Right lobe of liver (tissue), 4 donors: Measurements from ENCODE around the gene ZBTB7B.

ENCODE experiments used
- CTCF ChIP-seq, 4 donors: fragments of 200-600 bp in 3 of 4; fragments of 450-650 bp in 1 of 4; IDR thresholded peaks; one replicate each; pipeline versions ENCODE4 v1.5.1 to v1.8.0; 2016 to 2022; ENCODE audit warnings: antibody characterized with exemption in 4 of 4, mild to moderate bottlenecking in 2 of 4
- POLR2A ChIP-seq: fragments of 450-650 bp; IDR thresholded peaks from one replicate; pipeline ENCODE4 v1.6.1; 2017; ENCODE audit warnings: antibody characterized with exemption, mild to moderate bottlenecking
- donor health status: DM: no; HTN: no; CAD: no.
- donor health status: DM: no; HTN: no; CAD: no.
- donor health status: DM: no; HTN: yes; CAD: no.

DNA sequence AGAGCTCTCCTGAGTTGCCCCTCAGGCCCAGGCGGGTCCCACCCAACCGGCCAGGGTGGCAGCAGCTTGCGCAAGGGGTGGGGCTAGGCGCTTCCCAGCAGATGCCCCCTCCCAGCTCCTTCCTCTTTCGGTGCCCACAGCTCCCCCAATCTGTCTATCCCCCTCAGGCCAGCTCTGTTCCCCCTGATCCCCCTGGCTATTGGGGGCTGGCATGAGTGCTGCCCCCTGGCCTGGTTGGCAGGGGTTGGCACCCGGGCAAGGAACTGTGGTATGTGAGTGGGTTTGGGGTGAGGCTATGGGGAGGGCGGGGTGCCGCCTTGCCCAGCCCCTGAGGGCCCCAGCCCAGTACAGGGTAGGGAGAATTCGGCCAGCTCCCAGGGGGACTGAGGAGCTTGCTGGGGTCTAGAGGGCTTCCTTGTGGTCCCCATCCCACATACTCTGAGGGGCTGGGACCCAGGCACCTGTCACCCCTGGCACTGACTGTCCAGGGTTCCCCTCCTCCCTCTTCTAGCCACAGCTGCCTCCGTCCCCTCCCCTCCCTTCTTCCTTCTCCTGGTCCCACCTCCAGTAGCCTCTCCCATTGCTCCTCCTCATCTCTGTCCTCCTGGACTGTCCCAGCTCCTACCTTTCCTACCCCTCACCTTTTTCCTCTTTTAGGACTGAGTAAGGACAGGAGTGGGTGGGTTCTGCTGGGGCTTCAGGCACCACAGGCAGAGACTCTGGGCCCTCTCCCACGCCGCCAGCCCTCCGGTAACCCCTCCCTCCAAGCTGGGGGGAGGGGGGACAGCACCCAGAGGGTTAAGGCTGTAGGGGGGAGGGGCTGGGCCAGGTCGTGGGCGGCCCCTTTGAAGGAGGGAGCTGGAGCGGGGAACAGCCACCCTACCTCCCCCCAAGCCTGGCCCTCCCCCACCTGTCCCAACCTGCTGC, 5.7 kb downstream of the ZBTB7B start:
- TF ChIP-seq CTCF (IDR thresholded peaks at IDR 0.05) (no peak), POLR2A (no peak)
